HG02798 (cell line): ENCODE data around the gene SLC2A14.
"Not testable (repeated sequence)": the region's sequence is repeated elsewhere in the genome, so short reads cannot be mapped to it uniquely, and the experiment has no call there.

Source experiments
- ATAC-seq: cut with Tn5 transposase; IDR thresholded peaks from one replicate; pipeline ENCODE4 v1.9.1; 2021; ENCODE audit warnings: mild to moderate bottlenecking; ENCODE audit not compliant: unreplicated experiment, poor library complexity

SLC2A14 gene

GRCh38 chr12:7835766-7836165, 36.9 kb downstream of the SLC2A14 start:
- ATAC-seq = no peak

- ATAC-seq = no peak
Measured at GRCh38 chr12:7835116-7835515, 37.6 kb downstream of the SLC2A14 start.

GRCh38 chr12:7834701-7835100, 38.0 kb downstream of the SLC2A14 start:
- ATAC-seq = no peak

GRCh38 chr12:7833831-7834230, 38.9 kb downstream of the SLC2A14 start:
- ATAC-seq = no peak

- not testable (repeated sequence) for ATAC-seq
Measured at GRCh38 chr12:7833201-7833600, 39.5 kb downstream of the SLC2A14 start.

- ATAC-seq = no peak
Measured at GRCh38 chr12:7832059-7832696, 40.5 kb downstream of the SLC2A14 start.

- ATAC-seq = not testable (repeated sequence)
Measured at GRCh38 chr12:7829737-7830136, 43.0 kb downstream of the SLC2A14 start.

- not testable (repeated sequence) for ATAC-seq
Measured at GRCh38 chr12:7825754-7826153, 47.0 kb downstream of the SLC2A14 start.

GRCh38 chr12:7806863-7807487, 65.7 kb downstream of the SLC2A14 start:
- ATAC-seq = no peak

- not testable (repeated sequence) for ATAC-seq
Measured at GRCh38 chr12:7806319-7806718, 66.4 kb downstream of the SLC2A14 start.

GRCh38 chr12:7801460-7801859, 71.3 kb downstream of the SLC2A14 start:
- no peak for ATAC-seq

- ATAC-seq = not testable (repeated sequence)
Measured at GRCh38 chr12:7798750-7799308, 73.9 kb downstream of the SLC2A14 start.

GRCh38 chr12:7797698-7798398, 74.9 kb downstream of the SLC2A14 start:
- ATAC-seq = no peak

GRCh38 chr12:7797269-7797668, 75.4 kb downstream of the SLC2A14 start:
- ATAC-seq = not testable (repeated sequence)

GRCh38 chr12:7793211-7793610, 79.5 kb downstream of the SLC2A14 start:
- no peak for ATAC-seq

- ATAC-seq = not testable (repeated sequence)
Measured at GRCh38 chr12:7788884-7789528, 83.7 kb downstream of the SLC2A14 start, which contains the start of gene NANOG. NANOG (plus strand) TSS chr12:7789402; CDS start chr12:7789615, 213 bp downstream.

- no peak for ATAC-seq
Measured at GRCh38 chr12:7788294-7788660, 84.4 kb downstream of the SLC2A14 start.

- no peak for ATAC-seq
Measured at GRCh38 chr12:7787574-7788293, 85.0 kb downstream of the SLC2A14 start.

- ATAC-seq = no peak
Measured at GRCh38 chr12:7784701-7785100, 88.0 kb downstream of the SLC2A14 start.

GRCh38 chr12:7783433-7783832, 89.3 kb downstream of the SLC2A14 start:
- not testable (repeated sequence) for ATAC-seq
